Islet precursor cell (in vitro differentiated cells): ENCODE results near the gene CDCA3.
A peak's percentile ranks its signal among the peaks of the same experiment; 100 is the strongest.
"Not testable (repeated sequence)": the region's sequence is repeated elsewhere in the genome, so short reads cannot be mapped to it uniquely, and the experiment has no call there.

ENCODE experiments used
- DNase-seq: peaks from one replicate; pipeline ENCODE4 v3.0.0-alpha.2; 2018

The CDCA3 gene

DNA sequence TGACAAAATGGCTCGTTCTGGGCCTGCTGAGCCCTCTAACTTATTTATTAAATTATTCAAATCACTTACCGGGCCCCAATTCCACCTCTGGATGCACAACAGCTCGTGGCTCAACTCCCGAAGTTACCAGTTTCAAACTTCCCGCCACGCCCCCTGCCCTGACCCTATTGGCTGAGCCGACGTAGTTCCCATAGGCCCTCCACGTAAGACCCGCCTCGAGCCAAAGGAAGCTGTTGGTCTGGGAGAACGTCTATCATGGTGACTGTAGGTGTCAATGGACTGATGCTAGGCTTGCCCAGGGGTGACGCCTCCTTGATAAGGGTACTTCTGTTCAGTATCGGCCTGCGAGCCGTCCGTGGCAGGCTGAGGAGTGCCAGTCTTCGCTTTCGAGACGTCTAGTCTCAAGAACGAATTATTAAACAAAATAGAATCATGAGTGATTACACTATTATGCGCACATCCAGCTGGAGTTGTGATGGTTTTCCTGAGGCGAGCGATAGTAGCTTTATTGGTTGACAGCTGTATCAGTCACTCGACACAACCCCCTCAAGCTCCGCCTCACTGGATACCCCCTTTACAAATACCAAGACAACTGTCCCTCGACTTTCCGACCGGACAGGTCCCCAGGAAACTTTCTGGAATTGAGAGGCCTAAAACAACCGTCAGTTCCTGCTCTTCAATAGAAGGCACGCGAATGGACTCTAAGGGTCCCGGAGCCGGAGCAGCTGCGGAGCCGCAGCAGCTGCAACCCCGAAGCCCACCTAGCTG, at the start of gene CDCA3:
TSS of gene CDCA3 (minus strand) at position 134 of the 768 bp plus-strand sequence. CDS start 334 bp downstream, outside the sequence.
- peak; percentile 99 for DNase-seq

- DNase-seq = no peak
Measured at GRCh38 chr12:6899837-6900519, 48.9 kb upstream of the CDCA3 start.

GRCh38 chr12:6899427-6899826, 48.3 kb upstream of the CDCA3 start:
- no peak for DNase-seq

DNA sequence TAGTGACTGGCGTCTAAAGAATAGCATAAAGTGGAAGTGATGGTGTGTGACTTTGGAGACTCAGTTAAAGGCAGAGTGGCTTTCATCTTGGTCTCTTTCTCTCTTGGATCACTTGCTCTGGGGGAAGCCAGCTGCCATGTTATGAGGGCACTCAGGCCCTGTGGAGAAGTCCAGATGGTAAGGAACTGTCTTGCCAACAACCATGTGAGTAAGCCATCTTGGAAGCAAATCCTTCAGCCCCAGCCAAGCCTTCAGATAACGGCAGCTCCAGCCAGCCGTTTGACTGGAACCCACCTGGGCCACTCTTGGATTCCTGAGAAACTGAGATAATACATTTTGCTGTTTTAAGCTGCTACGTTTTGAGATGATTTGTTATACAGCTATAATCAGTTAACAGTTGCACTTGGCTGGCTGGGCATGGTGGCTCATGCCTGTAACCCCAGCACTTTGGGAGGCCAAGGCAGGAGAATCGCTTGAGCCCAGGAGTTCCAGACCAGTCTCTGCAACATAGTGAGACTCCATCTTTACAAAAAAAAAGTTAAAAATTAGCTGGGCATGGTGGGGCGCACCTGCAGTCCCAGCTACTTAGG, 45.9 kb upstream of the CDCA3 start:
- no peak for DNase-seq

GRCh38 chr12:6894321-6894720, 43.2 kb upstream of the CDCA3 start:
- DNase-seq = no peak

- DNase-seq = not testable (repeated sequence)
Measured at GRCh38 chr12:6892683-6893082, 41.6 kb upstream of the CDCA3 start.

DNA sequence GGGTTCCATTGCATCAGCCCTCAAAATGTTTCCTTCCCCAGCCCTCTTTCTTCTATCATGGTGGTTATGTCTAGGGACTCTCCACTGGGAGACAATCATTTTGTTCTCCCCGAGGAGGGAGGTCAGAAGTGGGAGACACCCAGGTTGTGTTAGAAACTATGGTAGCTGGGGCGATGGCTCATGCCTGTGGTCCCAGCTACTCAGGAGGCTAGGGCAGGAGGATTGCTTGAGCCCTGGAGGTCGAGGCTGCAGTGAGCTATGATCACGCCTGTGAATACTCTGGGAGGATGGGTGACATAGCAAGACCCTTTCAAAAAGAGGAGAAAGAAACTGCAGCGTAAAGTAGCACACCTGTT, 40.5 kb upstream of the CDCA3 start:
- no peak for DNase-seq

DNA sequence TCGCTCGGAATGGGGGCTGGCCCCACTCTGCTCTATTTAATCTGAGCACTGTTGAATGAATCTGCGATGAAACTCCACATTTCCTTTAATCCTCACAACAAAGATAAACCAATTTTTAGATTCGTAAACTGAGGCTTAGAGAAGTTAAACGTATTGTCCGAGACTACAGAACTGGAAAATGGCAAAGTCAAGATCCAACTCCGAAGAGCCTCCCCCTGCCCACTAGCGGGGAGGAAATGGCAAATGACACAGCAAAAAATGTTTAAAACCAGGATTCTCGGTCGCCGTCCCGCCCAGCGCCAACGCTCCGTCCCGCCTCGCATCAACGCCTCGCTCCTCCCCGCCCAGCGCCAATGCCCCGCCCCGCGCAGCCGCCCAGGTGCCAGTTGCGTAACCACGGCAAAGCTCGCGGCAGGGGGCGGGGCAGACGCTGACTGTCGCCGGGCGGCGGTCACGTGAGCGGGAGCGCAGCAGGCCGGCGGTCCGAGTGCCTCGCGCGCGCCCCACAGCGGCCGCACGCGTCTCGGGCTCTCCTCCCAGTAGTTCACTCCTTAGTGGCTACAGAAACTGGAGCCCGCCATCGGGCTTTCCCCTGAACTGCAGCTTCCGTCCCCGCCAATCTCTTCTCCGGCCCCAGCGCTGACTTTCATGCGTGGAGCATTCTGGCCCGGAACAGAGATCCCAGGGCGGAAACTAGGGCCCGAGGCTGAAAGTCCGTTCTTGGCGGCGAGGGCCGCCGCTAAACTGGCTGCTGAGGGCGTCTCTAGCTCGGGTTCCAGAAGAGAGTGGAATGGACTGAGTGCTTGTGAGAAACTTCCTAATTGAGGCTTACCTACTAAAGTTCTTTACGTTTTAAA, 39.9 kb upstream of the CDCA3 start:
- DNase-seq = peak; percentile 99

DNA sequence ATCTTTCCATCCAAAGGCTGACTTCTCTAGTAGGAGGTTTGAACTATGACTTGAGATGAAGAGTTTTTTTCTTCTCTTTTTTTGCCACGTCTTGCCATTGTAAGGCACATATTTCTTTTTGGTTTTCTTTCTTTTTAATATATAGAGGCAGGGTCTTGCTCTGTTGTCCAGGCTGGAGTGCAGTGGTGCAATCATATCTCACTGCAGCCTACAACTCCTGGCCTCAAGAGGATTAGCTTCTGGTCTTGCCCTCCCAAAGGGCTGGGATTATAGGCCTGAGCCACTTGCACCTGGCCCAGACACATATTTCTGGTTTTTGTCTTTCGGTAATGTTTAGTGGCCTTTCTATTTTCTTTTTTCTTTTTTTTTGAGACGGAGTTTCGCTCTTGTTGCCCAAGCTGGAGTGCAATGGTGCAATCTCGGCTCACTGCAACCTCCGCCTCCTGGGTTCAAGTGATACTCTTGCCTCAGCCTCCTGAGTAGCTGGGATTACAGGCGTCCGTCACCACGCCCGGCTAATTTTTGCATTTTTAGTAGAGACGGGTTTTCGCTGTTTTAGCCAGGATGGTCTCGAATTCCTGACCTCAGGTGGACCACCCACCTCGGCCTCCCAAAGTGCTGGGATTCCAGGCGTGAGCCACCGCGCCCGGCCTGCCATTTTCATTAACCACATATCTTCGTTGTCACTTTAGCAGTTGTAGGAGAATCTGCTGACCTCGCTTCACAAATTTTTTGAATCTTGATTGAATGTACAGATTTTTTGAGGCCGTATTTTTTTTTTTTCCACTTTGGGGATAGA, 38.9 kb upstream of the CDCA3 start:
- DNase-seq = not testable (repeated sequence)

- not testable (repeated sequence) for DNase-seq
Measured at GRCh38 chr12:6888794-6889193, 37.7 kb upstream of the CDCA3 start.

DNA sequence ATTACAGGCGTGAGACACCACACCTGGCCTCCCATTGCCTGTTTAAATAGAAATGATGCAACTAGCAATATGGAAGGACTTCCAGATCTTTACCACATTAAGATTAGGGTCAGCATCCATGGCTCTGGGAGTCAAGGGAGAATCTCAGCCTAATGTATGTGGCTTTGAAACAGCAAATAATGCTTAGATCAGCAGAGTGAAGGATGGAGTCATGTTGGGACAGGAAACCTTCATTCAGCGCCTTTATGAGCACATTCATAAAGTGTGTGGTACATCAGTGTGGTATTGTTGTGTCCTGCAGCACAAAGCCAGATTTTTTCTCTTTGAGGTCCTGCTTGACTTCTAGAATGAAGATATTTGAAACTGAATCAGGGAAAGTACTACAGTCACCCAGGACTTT, 37.3 kb upstream of the CDCA3 start:
- no peak for DNase-seq

DNA sequence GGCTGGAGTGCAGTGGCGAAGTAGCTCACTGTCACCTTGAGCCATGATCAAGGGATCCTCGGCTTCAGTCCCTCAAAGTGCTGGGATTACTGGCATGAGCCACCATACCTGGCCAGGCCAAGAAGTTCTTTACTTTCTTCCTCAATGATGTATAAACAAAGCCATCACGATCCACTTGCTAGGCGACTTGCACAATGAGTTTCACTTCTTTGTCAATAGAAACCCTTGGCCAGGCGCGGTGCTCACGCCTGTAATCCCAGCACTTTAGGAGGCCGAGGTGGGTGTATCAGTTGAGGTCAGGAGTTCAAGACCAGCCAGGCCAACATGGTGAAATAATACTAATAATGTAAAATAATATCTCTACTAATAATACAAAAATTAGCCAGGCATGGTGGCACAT, 36.4 kb upstream of the CDCA3 start:
- no peak for DNase-seq

- not testable (repeated sequence) for DNase-seq
Measured at GRCh38 chr12:6886206-6886999, 35.3 kb upstream of the CDCA3 start.

DNA sequence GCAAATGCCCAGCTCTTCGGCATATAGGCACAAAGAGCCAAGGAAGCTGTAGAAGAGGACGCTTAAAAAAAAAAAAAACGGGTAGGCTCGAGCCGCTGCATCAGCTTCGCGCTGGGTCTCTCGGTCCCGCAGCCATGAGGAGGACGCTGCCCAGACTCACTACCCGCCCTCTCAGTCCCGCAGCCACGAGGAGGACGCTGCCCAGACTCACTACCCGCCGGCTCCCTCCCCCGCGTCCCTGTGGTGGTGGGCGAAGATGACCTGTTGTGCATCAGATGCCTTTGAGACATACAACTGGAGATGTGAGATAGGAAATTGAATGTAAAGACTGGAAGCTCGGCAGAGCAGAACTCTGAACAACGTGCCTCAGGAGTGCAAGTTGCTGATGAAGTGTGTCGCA, 33.5 kb upstream of the CDCA3 start:
- peak; percentile 75 for DNase-seq

DNA sequence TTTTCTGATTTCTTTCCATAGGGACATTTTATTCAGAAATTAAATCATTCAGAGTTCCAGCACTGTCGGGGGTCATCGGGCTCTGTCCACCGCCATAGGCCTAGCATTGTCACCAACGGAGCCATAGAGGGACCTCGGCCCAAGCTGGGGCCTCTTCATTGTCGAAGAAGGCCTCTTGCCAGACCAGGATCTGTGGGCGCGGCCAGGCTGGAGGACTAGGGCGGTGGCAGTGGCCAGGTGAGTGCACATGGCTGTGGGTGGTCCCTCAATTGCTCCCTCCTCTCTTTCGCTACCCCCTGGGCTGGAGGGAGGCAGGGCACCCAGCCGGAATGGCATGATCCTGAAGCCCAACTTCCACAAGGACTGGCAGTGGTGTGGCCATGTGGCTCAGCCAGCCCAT, 32.6 kb upstream of the CDCA3 start:
- no peak for DNase-seq

DNA sequence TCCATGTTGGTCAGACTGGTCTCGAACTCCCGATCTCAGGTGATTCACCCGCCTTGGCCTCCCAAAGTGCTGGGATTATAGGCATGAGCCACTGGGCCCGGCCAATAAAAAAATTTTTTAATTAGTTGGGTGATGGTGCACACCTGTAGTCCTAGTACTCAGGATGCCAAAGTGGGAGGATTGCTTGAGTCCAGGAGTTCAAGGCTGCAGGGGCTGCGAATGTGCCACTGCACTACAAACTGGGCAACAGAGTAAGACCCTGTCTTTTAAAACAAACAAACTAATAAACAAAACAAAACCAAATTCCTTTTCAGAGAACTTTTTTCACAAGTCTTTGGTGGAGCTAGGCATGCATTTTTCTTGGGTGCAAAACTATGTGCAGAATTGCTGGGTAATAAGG, 32.2 kb upstream of the CDCA3 start:
- DNase-seq = no peak

GRCh38 chr12:6879824-6880223, 28.7 kb upstream of the CDCA3 start:
- not testable (repeated sequence) for DNase-seq

GRCh38 chr12:6874015-6874368, 22.9 kb upstream of the CDCA3 start:
- not testable (repeated sequence) for DNase-seq

DNA sequence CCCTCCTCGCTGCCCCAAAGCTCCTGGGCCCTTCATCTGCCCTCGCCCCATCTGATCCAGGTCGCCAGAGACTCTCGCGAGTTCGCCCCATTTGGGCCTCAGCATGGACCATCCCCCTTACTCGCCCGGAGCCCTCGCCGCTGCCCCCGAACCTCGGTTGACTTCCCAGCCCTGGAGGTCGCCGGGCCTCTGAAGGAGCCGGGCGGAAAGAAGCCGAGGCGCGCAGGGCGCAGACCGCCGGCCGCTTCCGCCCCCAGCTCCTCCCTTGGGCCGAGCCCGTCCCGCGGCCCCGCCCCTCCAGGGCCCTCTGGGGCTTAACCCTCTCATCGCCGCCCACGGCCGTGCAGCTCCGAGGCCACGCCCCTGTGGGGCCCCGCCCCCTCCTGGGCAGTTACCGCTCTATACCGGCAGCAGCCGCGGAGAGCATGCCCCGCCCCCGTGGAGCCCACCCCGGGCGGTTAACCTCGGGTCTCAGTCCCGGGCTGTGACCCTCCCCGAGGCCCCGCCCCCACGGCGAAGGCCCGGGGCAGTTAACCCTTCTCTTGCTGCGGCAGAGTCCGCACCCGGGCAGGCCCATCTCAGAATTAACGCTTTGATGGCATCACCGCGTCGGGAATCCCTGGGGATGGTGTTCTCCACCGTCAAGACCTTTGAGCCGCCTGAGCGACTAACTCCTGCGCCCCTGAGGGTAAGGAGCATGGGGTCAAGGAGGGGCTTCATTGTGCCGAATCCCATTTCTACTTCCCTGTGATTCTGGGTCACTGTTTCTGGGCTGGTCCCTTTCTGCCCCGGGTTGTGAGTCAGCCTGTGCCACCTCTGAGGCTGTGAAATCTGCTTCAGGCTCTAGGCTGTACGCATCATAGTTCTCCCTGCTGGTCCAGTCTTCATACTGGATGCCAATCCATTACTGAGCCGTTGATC, 22.3 kb upstream of the CDCA3 start, which contains the start of gene SPSB2:
TSS of gene SPSB2 (minus strand) at position 210 of the 921 bp plus-strand sequence. CDS start 402 bp downstream, outside the sequence.
- DNase-seq = peak; percentile 100
